Left cardiac atrium (tissue), 4 donors: Measurements from ENCODE around the gene TMEM88. TPM values are rescaled to one million over a fixed set of nuclear protein-coding genes. Genes with fewer than 3 reads are reported as not detected.

Source experiments
- ATAC-seq, 2 donors: fragments of 200-7000 bp; cut with Tn5 transposase; one replicate each; pipeline ENCODE4 v1.9.1; 2020; ENCODE audit warnings: mild to moderate bottlenecking in 2 of 2, moderate library complexity in 2 of 2
- DNase-seq: peaks from one replicate; pipeline ENCODE4 v3.0.0-alpha.2; 2020
- intact Hi-C, 2 donors: fragments of 100-400 bp; cut with DNase I; formaldehyde crosslinking; loops; one replicate each; pipeline versions ENCODE4 v1.14.1 to v1.15.1; 2022 to 2023
- total RNA-seq, 2 donors: library from RNA; stranded (reverse); fragmentation: NEBNext Ultra II Directional; extraction: Animal tissue kit (Norgen Biotek cat#: 25700); gene quantifications; one replicate each; pipeline ENCODE4 v1.2.1, GENCODE V29; 2021
- donor health status: DM: no; HTN: yes; CAD: no.
- donor health status: DM: no; HTN: yes; CAD: no; lungs with severe emphysema.
- donor health status: DM: yes; HTN: yes; CAD: no.
- donor health status: Dilated cardiomyopathy.

The TMEM88 gene
- total RNA-seq, 2 donors from 2014 or later: 32.5 to 33.6 TPM

DNA sequence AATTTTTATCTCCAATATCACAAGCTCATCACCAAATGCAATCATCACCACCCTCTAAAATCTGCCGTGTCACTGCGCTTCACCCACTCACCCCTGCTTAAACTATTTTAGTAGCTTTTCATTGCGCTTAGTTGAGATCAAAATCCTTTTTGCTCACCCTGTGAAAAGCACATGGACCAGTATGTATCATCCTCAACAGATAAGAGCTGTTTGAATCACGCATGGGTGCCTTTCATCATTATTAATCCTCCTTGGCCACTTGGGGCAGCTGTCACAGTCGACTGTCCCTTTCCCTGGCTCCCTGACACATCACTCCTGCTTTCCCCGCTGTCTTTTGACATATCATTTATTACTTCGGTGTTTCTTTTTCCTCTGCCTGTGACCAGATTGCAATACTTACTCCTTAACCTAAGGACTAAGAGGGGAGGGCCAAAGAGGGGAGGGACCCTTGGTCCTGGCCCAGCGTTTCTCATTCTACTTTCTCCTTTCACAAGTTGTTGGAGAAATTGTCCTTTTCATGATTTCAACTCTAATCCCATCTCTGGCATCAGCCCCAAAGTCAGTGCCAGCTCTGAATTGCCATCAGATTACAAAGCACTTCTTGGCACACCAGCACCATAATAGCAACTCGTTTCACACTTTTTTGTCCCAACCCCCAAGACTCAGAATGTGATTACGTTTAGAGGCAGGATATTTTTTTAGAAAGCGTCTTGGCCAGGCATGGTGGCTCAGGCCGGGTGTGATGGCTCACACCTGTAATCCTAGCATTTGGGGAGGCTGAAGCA lies 29.5 kb upstream of the TMEM88 start:
- ATAC-seq (peak; percentile 53 to 57), DNase-seq (no peak)
- intact Hi-C loops: loop anchor here (2.0 to 10.0 kb wide), 3 partner anchors 27 to 229 kb away; no protein-coding TSS in a partner anchor

- no peak for ATAC-seq
- intact Hi-C loops: no loop called here
- DNase-seq: no peak
These were observed 24.2 kb upstream of the TMEM88 start for GRCh38 chr17:7830616-7831015.

DNA sequence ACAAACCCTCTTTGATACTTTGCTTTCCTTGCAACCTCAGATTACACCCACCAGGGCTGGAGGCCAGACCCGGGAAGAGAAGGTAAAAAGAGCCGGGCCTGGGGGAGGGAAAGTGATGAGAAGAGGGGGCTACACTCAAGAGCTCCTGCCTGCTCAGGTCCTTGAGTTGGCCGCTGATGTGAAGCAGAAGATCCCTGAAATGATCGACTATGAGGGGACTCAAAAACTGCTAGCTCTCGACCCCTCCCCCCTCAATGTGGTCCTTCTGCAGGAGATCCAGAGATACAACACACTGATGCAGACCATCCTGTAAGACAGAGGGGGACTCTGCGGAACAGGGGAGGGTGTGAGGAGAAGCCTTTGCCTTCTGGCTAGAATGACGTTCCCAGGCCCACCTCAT lies 23.6 kb upstream of the TMEM88 start:
- DNase-seq: no peak
- no peak for ATAC-seq
- intact Hi-C loops: no loop called here

DNA sequence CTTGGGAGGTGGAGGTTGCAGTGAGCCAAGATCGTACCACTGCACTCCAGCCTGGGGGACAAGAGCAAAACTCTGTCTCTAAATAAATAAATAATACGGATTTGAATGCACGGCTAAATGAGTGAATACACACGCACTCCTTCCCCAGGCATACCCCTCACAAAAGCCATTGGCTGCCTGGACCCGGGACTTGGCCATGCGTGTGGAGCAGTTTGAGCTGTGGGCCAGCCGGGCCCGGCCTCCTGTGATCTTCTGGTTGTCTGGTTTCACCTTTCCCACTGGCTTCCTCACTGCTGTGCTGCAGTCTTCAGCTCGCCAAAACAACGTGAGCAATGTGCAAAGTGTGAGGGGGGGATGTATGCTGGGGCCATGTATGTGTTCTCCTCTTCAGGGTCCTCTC lies 22.4 kb upstream of the TMEM88 start:
- no peak for DNase-seq
- no peak for ATAC-seq
- intact Hi-C loops: no loop called here

GRCh38 chr17:7833011-7833794 lies 21.7 kb upstream of the TMEM88 start:
- ATAC-seq (no peak), DNase-seq (no peak)
- intact Hi-C loops: no loop called here

GRCh38 chr17:7833795-7834541 lies 20.9 kb upstream of the TMEM88 start, which contains the start of gene KDM6B:
Gene KDM6B, plus strand, starts transcription at chr17:7834217. Its CDS starts 11,338 bp downstream, at chr17:7845555.
- intact Hi-C loops: no loop called here
- peak; percentile 97 for DNase-seq
- ATAC-seq: peak; percentile 66 to 73

DNA sequence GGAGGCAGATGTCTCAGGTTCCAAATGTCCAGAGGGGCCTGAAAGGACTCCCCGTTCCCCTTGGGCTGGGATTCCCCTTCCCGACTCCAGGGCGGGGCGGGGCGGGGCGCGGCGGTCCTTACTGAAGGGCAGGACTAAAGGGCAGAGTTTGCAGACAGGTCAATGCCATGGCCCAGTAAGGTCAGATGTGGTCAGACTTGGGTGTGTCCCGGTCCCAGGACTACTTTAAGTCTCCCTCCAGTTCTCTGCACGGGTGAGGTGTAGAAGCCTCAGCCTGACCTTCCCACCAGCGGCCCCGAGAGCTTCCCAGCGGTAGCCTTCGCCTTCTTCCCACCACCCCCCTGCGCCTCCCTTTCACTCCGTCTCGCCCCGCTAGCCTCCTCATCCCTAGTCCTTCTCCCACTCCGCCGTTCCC lies 20.3 kb upstream of the TMEM88 start:
- intact Hi-C loops: no loop called here
- ATAC-seq (peak; percentile 8 to 25), DNase-seq (peak; percentile 75)

GRCh38 chr17:7834957-7835813 lies 19.7 kb upstream of the TMEM88 start:
- intact Hi-C loops: no loop called here
- ATAC-seq (peak; percentile 77 to 82), DNase-seq (peak; percentile 98)

DNA sequence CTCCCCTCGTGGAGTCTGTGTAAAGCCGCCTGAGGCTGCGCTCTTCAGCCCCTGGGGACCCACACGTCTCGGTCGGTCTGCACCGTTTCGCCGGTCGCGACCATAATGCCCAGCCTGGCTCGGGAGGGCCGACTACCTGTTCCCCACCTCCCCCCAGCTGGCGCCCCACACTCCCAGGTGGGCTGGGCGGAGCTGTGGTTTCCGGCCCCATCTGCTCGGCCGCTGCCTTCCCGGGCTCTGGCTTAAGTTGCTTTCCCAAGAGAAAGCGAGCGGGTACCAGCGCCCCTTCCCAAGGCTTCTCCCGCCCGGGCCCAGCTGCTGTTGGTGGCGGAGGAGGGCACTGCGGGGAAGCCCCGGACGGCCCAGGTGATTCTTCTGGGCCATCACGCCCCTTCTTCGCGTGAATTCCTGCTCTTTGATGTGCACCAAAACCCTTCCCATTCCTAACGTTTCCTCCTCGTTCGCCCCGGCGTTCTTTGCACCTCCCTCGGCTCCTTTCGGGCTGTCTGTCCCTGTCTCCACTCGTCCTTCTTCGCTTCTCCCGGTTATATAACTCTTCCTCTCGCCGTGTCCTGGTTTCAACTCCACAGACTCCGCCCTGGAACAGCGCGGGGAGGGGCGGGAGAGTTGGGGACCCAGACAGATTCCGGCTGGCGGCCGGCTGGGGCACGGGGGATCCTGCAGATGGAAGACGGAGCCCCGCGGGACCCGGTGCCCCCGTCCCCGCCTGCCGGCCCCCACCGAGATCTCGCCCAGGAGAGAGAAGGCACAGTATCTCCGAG lies 18.9 kb upstream of the TMEM88 start:
- intact Hi-C loops: no loop called here
- ATAC-seq (peak; percentile 39 to 55), DNase-seq (peak; percentile 84)

- ATAC-seq: peak; percentile 18 to 21
- intact Hi-C loops: no loop called here
- DNase-seq: peak; percentile 94
These were observed 18.1 kb upstream of the TMEM88 start for GRCh38 chr17:7836596-7837407.

GRCh38 chr17:7837408-7838088 lies 17.3 kb upstream of the TMEM88 start:
- intact Hi-C loops: no loop called here

DNA sequence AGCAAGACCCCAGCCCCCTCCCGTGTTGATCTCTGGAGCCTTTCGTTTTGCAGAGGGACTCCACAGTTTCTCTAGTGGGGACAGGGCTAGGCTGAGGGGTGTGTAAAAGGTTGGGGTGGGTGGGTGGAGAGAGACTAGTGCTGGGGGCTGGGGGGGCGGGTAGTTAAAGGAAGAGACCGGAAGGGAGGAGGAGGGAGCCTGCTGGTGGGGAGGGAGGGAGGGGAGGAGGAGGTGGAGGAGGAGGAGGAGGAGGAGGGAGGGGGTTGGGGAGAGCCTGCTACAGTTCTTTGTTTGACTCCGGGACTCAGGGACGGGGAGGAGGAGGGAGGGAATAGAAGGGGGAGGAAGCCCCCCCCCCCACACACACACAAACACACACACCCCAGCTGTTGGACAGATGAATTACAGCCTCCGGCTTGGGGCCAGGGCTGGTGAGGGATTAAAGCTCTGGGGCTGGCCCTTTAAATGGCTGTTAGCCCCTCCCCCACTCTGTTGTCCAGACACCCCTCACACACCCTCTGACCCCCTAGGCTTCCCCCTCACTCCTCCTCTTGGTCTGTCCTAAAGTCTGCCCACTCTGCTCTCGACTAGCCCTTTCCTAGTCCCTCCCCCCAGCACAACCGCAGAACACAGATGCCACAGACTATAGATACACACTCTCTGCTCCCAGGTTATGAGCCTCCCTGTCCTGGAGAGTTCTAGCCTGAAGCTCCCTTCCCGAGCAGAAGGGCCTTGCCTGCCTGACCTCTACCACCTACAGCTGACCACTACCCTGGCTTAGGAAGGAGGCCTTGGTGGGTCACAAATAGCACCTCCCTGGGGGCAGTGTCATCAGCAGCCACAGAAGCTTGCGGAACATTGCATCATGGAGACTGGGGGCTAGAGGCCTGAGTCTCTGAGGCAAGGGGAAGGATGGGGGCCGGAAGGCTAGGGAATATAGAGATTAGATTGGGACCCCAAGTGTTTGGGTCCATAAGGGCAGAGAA lies 16.5 kb upstream of the TMEM88 start:
- intact Hi-C loops: no loop called here
- DNase-seq (peak; percentile 45), ATAC-seq (no peak)

More at GRCh38 chr17:7837408-7838088, 17.3 kb upstream of the TMEM88 start:
- DNase-seq (no peak), ATAC-seq (no peak)

- DNase-seq (no peak), ATAC-seq (no peak)
- intact Hi-C loops: no loop called here
These were observed 15.5 kb upstream of the TMEM88 start for GRCh38 chr17:7839190-7839875.

GRCh38 chr17:7839876-7840261 lies 15.0 kb upstream of the TMEM88 start:
- intact Hi-C loops: no loop called here
- no peak for DNase-seq
- no peak for ATAC-seq

GRCh38 chr17:7840441-7840840 lies 14.4 kb upstream of the TMEM88 start:
- DNase-seq (no peak), ATAC-seq (no peak)
- intact Hi-C loops: no loop called here
